ENCODE measurements around the gene VDR. TPM values are rescaled to one million over a fixed set of nuclear protein-coding genes. Genes with fewer than 3 reads are reported as not detected.
A peak's percentile ranks its signal among the peaks of the same experiment; 100 is the strongest.

The VDR gene
- total and polyA plus RNA-seq, 4 donors, result 2.2 to 9.3 (median 7.4) TPM

DNA sequence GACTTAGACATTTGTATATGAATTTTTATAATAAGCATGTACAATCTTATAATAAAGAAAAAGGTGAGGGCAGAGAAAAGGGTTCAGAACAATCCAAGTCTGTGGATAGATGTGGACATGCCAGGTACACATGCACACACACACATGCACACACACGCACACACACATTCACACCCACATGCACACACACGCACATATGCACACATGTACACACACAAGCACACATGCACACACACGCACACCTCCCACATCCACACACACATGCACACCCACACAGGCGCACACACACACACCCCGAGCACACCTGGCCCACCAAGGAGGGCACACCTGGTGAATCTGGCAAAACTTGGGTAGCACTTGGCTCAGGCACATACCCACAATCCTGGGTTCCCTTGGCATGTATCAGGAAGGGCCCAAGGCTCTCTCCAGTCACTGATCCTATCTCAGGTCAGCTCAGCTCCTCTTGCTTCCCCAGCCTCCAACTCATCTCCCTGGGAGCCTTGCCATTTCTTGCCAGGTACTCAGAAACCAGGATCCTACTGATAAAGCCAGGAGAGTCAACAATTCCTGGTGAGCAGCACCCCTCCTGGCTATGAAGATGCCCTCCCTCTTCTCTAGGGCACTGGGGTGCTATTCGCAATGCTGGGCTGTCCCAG, 40.0 kb upstream of the VDR start:
- H3K36me3 ChIP-seq (ENCODE audit: control insufficient read depth in 1 of 2, insufficient read depth in 2 of 2, low read length in 1 of 2), result no peaks in the 10 kb centered on the region
- DNase-seq, result no peak

DNA sequence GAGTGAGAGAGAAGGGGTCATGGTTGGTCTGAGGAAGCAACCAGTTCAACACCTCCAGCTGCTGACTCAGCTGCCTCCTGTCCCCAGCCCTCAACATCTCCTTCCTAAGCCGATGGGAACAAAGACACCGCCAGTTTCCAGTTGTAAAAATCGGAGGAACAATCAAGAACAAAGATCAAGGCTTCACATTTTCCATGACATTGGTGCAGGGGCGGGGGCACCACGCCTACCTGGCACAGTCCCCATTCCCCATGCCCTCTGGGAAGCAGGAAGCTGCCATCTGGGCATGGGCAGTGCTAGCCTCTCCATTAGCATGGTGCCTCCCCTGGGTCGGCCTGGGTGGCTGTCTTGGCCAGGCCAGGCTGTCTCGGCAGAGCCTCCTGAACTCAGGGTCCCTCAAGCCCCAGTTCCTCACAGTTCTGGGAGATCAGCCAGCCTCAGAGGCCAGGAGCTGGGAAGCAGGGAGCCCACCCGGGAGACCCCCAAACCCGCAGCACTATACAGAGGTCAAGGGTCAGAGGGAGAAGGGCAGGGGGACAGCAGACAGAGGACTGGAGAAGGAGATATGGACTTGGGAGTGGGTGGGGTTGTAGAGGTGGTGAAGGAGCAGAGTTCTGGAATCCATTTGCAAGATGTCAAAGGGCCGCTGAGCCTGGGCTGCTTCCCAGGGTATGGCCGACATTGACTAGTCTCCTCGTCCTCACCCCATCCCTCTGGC, 39.0 kb upstream of the VDR start:
- ATAC-seq (ENCODE audit: low FRiP score) (no peak), DNase-seq (no peak)
- intact Hi-C loops (cut with DNase I), result no loop called here
- Histone ChIP-seq H3K4me1 (ENCODE audit: control insufficient read depth in 1 of 2, insufficient read depth in 2 of 2, low read length in 2 of 2) (no peaks in the 10 kb centered on the region), H3K27me3 (ENCODE audit: control insufficient read depth in 1 of 2, insufficient read depth in 2 of 2, low read length in 1 of 2) (no peaks in the 10 kb centered on the region), H3K9me3 (ENCODE audit: control insufficient read depth, low read length) (no peaks in the 10 kb centered on the region), H3K27ac (ENCODE audit: low read depth in 1 of 2, low read length in 2 of 2) (no peak overlapping the region), H3K36me3 (ENCODE audit: control insufficient read depth in 1 of 2, insufficient read depth in 2 of 2, low read length in 1 of 2) (no peaks in the 10 kb centered on the region), H3K4me3 (ENCODE audit: low read length in 2 of 2) (no peak overlapping the region)
- 76 to 87% methylated on average over 11 to 12 of the region's 12 CpGs for WGBS, 2 donors

More for the DNA sequence above, 40.0 kb upstream of the VDR start:
- ATAC-seq (ENCODE audit: low FRiP score), result no peak
- Histone ChIP-seq H3K9me3 (ENCODE audit: control insufficient read depth, low read length) (no peaks in the 10 kb centered on the region), H3K27me3 (ENCODE audit: control insufficient read depth in 1 of 2, insufficient read depth in 2 of 2, low read length in 1 of 2) (no peaks in the 10 kb centered on the region), H3K27ac (ENCODE audit: low read depth in 1 of 2, low read length in 2 of 2) (no peak overlapping the region), H3K4me3 (ENCODE audit: low read length in 2 of 2) (no peak overlapping the region), H3K4me1 (ENCODE audit: control insufficient read depth in 1 of 2, insufficient read depth in 2 of 2, low read length in 2 of 2) (no peaks in the 10 kb centered on the region)
- intact Hi-C loops (cut with DNase I), result loop anchor here in 1 of 2 donors (5.0 kb wide), 2 partner anchors 38 to 73 kb away; no protein-coding TSS in a partner anchor
- WGBS, 2 donors, result 85 to 91% methylated on average over 6 of the region's 6 CpGs

DNA sequence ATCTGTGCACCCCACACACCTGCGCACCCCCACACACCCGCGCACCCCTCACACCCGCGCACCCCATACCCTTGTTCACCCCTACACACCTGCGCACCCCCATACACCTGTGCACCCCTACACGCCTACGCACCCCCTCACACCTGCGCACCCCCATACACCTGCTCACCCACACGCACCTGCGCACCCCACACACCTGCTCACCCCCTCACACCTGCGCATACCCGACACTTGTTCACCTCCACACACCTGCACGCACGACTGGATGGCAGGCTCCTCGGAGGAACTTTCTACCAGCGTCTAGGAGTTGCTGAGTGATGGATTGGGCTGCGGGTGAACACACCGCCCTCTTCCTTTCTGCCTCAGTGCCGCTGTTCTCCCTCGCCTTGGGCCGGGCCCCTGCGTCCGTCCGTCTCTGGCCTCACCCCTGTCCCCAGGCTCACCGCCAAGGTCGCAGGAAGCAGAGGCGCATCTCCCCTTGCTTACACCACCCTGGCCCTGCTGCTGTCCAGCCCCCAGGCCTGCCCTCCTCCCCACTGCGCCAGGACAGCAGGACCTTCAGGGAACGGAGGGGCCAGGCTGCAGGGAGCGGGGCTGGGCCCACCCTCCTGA, 37.9 kb upstream of the VDR start:
- Histone ChIP-seq H3K36me3 (ENCODE audit: control insufficient read depth in 1 of 2, insufficient read depth in 2 of 2, low read length in 1 of 2) (no peaks in the 10 kb centered on the region), H3K4me3 (ENCODE audit: low read length in 2 of 2) (no peak overlapping the region), H3K9me3 (ENCODE audit: control insufficient read depth, low read length) (no peaks in the 10 kb centered on the region), H3K4me1 (ENCODE audit: control insufficient read depth in 1 of 2, insufficient read depth in 2 of 2, low read length in 2 of 2) (no peaks in the 10 kb centered on the region), H3K27me3 (ENCODE audit: control insufficient read depth in 1 of 2, insufficient read depth in 2 of 2, low read length in 1 of 2) (no peaks in the 10 kb centered on the region), H3K27ac (ENCODE audit: low read depth in 1 of 2, low read length in 2 of 2) (no peak overlapping the region)
- DNase-seq, result no peak
- WGBS, 2 donors, result 58 to 60% methylated on average over 30 to 31 of the region's 31 CpGs
- ATAC-seq (ENCODE audit: low FRiP score), result peak; percentile 24
- intact Hi-C loops (cut with DNase I), result no loop called here

DNA sequence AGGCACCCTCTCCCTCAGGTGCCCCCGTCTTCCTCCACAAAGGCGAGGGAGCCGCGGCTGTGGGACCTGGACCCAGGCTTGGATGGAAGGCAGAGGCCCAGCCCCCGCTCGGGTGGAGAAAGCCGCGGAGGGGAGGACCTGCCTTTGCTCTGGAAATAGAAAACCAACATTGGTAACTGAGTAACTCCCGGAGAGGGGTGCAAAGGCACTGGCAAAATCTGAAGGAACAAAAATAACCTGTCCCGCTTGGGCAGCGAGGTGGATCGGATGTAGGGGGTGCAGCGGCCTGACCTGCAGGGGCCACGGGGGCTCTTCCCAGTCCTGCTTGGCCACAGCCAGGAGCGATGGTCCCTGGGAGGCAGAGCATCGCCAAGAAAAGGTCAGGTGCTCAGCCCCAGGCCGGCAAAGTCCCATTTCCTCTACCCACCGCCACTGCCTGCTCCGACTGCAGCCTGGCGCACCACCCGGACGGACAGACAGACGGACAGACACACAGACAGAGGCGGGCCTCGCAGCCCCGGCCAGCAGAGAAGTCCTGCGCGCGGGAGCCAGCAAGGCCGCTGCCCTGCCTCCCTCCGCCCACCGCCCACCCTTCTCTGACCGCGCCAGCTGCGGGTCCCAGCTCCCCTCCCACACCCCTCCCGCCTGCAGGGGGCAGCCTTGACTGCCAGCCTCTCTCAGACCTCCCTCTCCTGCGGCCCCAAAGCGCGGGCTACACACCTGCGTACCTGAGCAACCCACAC, 37.2 kb upstream of the VDR start:
- ATAC-seq (ENCODE audit: low FRiP score), result peak; percentile 3
- Histone ChIP-seq H3K9me3 (ENCODE audit: control insufficient read depth, low read length) (no peaks in the 10 kb centered on the region), H3K4me1 (ENCODE audit: control insufficient read depth in 1 of 2, insufficient read depth in 2 of 2, low read length in 2 of 2) (no peaks in the 10 kb centered on the region), H3K36me3 (ENCODE audit: control insufficient read depth in 1 of 2, insufficient read depth in 2 of 2, low read length in 1 of 2) (no peaks in the 10 kb centered on the region), H3K27ac (ENCODE audit: low read depth in 1 of 2, low read length in 2 of 2) (no peak overlapping the region), H3K27me3 (ENCODE audit: control insufficient read depth in 1 of 2, insufficient read depth in 2 of 2, low read length in 1 of 2) (no peaks in the 10 kb centered on the region), H3K4me3 (ENCODE audit: low read length in 2 of 2) (no peak overlapping the region)
- WGBS, 2 donors, result 18 to 21% methylated on average over 34 to 40 of the region's 40 CpGs
- no peak for DNase-seq
- intact Hi-C loops (cut with DNase I), result no loop called here

DNA sequence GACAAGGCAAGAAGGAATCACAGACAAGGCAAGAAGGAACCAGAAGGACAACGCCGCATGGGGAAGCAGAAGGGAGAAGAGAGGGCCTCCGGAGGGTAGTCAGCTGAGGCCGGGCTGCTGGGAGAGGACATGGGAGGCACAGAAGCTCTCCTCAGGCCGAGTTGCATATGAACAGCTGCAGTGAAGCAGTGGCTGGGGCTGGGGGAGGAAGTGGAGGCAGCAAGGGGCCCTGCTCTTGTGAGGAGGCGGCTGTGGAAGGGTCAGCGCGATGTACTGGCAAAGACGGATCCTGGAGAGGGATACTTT, 36.6 kb upstream of the VDR start:
- Histone ChIP-seq H3K9me3 (ENCODE audit: control insufficient read depth, low read length) (no peaks in the 10 kb centered on the region), H3K27ac (ENCODE audit: low read depth in 1 of 2, low read length in 2 of 2) (no peak overlapping the region), H3K36me3 (ENCODE audit: control insufficient read depth in 1 of 2, insufficient read depth in 2 of 2, low read length in 1 of 2) (no peaks in the 10 kb centered on the region), H3K4me3 (ENCODE audit: low read length in 2 of 2) (no peak overlapping the region), H3K4me1 (ENCODE audit: control insufficient read depth in 1 of 2, insufficient read depth in 2 of 2, low read length in 2 of 2) (no peaks in the 10 kb centered on the region), H3K27me3 (ENCODE audit: control insufficient read depth in 1 of 2, insufficient read depth in 2 of 2, low read length in 1 of 2) (no peaks in the 10 kb centered on the region)
- intact Hi-C loops (cut with DNase I), result no loop called here
- no peak for DNase-seq
- no peak for ATAC-seq (ENCODE audit: low FRiP score)
- WGBS, 2 donors, result 91 to 94% methylated on average over 9 of the region's 9 CpGs

DNA sequence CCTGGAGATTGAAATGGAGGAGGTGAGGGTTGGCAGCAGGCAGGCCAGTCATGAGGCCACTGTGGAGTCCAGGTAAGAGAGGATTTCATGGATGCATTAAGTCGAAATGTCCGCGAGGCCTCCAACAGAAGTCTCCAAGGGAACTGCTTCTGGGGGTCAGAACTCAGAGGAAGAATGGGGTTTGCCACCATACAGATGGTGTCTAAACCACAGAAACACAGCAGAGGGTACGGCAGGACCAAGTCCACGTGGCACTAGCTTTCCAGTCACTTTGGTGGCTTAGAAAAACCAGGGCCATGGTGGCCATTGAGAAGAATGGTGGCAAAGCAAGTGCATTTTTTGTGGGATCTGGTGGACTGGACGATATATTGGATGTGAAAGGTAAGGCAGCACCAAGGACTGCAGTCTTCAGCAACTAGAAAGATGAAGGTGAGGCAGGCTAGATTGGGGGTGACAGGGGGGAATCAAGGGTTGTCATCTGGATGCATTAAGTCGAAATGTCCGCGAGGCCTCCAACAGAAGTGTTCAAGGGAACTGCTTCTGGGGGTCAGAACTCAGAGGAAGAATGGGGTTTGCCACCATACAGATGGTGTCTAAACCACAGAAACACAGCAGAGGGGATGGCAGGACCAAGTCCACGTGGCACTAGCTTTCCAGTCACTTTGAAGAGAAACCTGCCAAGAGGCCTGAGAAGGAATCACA, 36.1 kb upstream of the VDR start:
- ATAC-seq (ENCODE audit: low FRiP score), result no peak
- 95 to 96% methylated on average over 10 of the region's 10 CpGs for whole genome bisulfite sequencing, 2 donors
- no peak overlapping the region for H3K4me3 ChIP-seq (ENCODE audit: low read length in 2 of 2)
- H3K4me1 ChIP-seq (ENCODE audit: control insufficient read depth in 1 of 2, insufficient read depth in 2 of 2, low read length in 2 of 2), result no peaks in the 10 kb centered on the region
- no peaks in the 10 kb centered on the region for H3K27me3 ChIP-seq (ENCODE audit: control insufficient read depth in 1 of 2, insufficient read depth in 2 of 2, low read length in 1 of 2)
- no peak for DNase-seq
- H3K36me3 ChIP-seq (ENCODE audit: control insufficient read depth in 1 of 2, insufficient read depth in 2 of 2, low read length in 1 of 2), result no peaks in the 10 kb centered on the region
- no peaks in the 10 kb centered on the region for H3K9me3 ChIP-seq (ENCODE audit: control insufficient read depth, low read length)
- no peak overlapping the region for H3K27ac ChIP-seq (ENCODE audit: low read depth in 1 of 2, low read length in 2 of 2)
- intact Hi-C loops (cut with DNase I), result no loop called here

DNA sequence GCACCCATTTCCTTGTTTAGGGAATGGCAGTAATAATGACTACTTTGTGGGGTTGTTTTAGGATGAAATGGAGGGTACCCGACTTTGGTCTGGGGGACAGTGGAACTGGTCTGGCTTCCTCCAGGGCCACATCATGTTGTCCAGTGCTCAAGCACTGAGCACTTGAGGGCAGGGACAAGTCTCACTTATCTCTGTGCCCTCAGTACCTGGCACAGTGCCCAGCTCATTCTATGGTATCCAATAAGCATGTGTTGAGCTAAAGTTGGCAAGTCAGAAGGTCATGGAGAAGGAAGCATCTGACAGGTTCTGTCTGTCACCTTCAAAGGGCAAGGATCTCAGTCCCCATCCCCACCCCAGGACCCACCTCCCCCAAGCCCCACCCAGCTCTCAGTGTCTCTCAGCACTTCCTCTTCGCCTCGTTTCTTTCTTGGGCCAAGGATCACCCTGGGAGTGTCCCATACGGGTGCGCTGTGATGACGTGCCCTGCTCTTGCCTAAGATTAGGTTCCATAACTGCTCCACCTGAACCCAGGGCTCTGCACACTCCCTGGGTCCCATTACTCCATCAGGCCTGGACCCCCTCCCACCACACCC, 34.3 kb upstream of the VDR start:
- ATAC-seq (ENCODE audit: low FRiP score) (no peak), DNase-seq (no peak)
- intact Hi-C loops (cut with DNase I), result no loop called here

DNA sequence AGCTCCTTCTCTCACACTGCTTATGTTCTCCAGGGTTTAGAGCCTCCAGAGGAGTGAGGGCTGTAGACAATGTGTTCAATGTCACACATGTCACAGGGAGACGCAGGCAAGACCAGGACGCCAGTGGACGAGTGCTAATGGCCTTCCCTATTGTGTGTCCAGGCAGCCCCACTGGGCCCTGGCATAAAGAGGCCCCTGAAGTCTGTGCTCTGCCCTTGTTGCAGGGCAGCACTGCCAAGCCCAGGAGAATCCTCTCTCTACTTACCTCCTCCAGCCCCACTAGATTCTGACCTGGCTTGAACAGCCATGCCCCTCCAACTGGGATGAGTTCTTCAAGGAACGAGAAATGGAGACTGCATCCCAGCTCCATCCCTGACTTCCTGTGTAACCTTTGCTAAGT, 33.8 kb upstream of the VDR start:
- 95 to 97% methylated on average over 4 of the region's 4 CpGs for WGBS, 2 donors
- Histone ChIP-seq H3K36me3 (ENCODE audit: control insufficient read depth in 1 of 2, insufficient read depth in 2 of 2, low read length in 1 of 2) (no peaks in the 10 kb centered on the region), H3K4me3 (ENCODE audit: low read length in 2 of 2) (no peak overlapping the region), H3K27ac (ENCODE audit: low read depth in 1 of 2, low read length in 2 of 2) (no peak overlapping the region), H3K27me3 (ENCODE audit: control insufficient read depth in 1 of 2, insufficient read depth in 2 of 2, low read length in 1 of 2) (no peaks in the 10 kb centered on the region), H3K9me3 (ENCODE audit: control insufficient read depth, low read length) (no peaks in the 10 kb centered on the region), H3K4me1 (ENCODE audit: control insufficient read depth in 1 of 2, insufficient read depth in 2 of 2, low read length in 2 of 2) (no peaks in the 10 kb centered on the region)
- ATAC-seq (ENCODE audit: low FRiP score) (no peak), DNase-seq (no peak)
- intact Hi-C loops (cut with DNase I), result no loop called here

More for the DNA sequence above, 34.3 kb upstream of the VDR start:
- Histone ChIP-seq H3K36me3 (ENCODE audit: control insufficient read depth in 1 of 2, insufficient read depth in 2 of 2, low read length in 1 of 2) (no peaks in the 10 kb centered on the region), H3K27me3 (ENCODE audit: control insufficient read depth in 1 of 2, insufficient read depth in 2 of 2, low read length in 1 of 2) (no peaks in the 10 kb centered on the region), H3K27ac (ENCODE audit: low read depth in 1 of 2, low read length in 2 of 2) (no peak overlapping the region), H3K9me3 (ENCODE audit: control insufficient read depth, low read length) (no peaks in the 10 kb centered on the region), H3K4me3 (ENCODE audit: low read length in 2 of 2) (no peak overlapping the region), H3K4me1 (ENCODE audit: control insufficient read depth in 1 of 2, insufficient read depth in 2 of 2, low read length in 2 of 2) (no peaks in the 10 kb centered on the region)
- WGBS, 2 donors, result 88 to 96% methylated on average over 6 of the region's 6 CpGs
